ENCODE measurements around the gene PIAS1.

The PIAS1 gene

GRCh38 chr15:68031404-68031803 is 22.7 kb upstream of the PIAS1 start:
- Histone ChIP-seq H3K9me2 (replicated peaks; ENCODE audit: insufficient read depth, low read length) (no peaks in the 10 kb centered on the region), H3K79me2 (ENCODE audit: low read length) (no peaks in the 10 kb centered on the region), H2AFZ (ENCODE audit: low read length) (no peak overlapping the region), H3K4me2 (ENCODE audit: low read depth, low read length) (no peak overlapping the region), H3K4me3 (ENCODE audit: low read length) (no peak overlapping the region), H4K20me1 (ENCODE audit: insufficient read depth, low read length) (no peaks in the 10 kb centered on the region), H3K9ac (ENCODE audit: low read length) (no peak overlapping the region), H3F3A (ENCODE audit: insufficient read depth, low read length) (no peaks in the 10 kb centered on the region), H3K36me3 (replicated peaks; ENCODE audit: insufficient read depth, low read length) (no peaks in the 10 kb centered on the region), H3K4me1 (ENCODE audit: low read length) (no peaks in the 10 kb centered on the region), H3K27me3 (replicated peaks; ENCODE audit: insufficient read depth, low read length) (no peaks in the 10 kb centered on the region), H3K9me3 (replicated peaks; ENCODE audit: insufficient read depth, low read length) (no peaks in the 10 kb centered on the region), H3K27ac (ENCODE audit: low read length) (no peak overlapping the region)
- no peak for DNase-seq
- TF ChIP-seq CTCF (IDR thresholded peaks at IDR 0.05; ENCODE audit: low read length) = no peak
- TF ChIP-seq EZH2 (optimal IDR thresholded peaks at IDR 0.05; ENCODE audit: low read depth, low read length) = no peak
- TF ChIP-seq EZH2phosphoT487 (IDR thresholded peaks at IDR 0.05; ENCODE audit: low read length) = no peak

GRCh38 chr15:68032672-68033071 is 21.4 kb upstream of the PIAS1 start:
- H3K4me2 ChIP-seq (ENCODE audit: low read depth, low read length) = no peak overlapping the region
- H3K4me3 ChIP-seq (ENCODE audit: low read length) = no peak overlapping the region
- no peaks in the 10 kb centered on the region for H3K9me3 ChIP-seq (replicated peaks; ENCODE audit: insufficient read depth, low read length)
- no peaks in the 10 kb centered on the region for H3K4me1 ChIP-seq (ENCODE audit: low read length)
- no peak for DNase-seq
- no peak overlapping the region for H3K9ac ChIP-seq (ENCODE audit: low read length)
- H3F3A ChIP-seq (ENCODE audit: insufficient read depth, low read length) = no peaks in the 10 kb centered on the region
- H2AFZ ChIP-seq (ENCODE audit: low read length) = no peak overlapping the region
- no peak overlapping the region for H3K27ac ChIP-seq (ENCODE audit: low read length)
- H4K20me1 ChIP-seq (ENCODE audit: insufficient read depth, low read length) = no peaks in the 10 kb centered on the region
- no peaks in the 10 kb centered on the region for H3K36me3 ChIP-seq (replicated peaks; ENCODE audit: insufficient read depth, low read length)
- H3K27me3 ChIP-seq (replicated peaks; ENCODE audit: insufficient read depth, low read length) = no peaks in the 10 kb centered on the region
- no peak for TF ChIP-seq CTCF (IDR thresholded peaks at IDR 0.05; ENCODE audit: low read length)
- no peak for TF ChIP-seq EZH2phosphoT487 (IDR thresholded peaks at IDR 0.05; ENCODE audit: low read length)
- no peak for TF ChIP-seq EZH2 (optimal IDR thresholded peaks at IDR 0.05; ENCODE audit: low read depth, low read length)
- no peaks in the 10 kb centered on the region for H3K9me2 ChIP-seq (replicated peaks; ENCODE audit: insufficient read depth, low read length)
- no peaks in the 10 kb centered on the region for H3K79me2 ChIP-seq (ENCODE audit: low read length)

GRCh38 chr15:68034081-68034480 is 20.0 kb upstream of the PIAS1 start:
- Histone ChIP-seq H3K27me3 (replicated peaks; ENCODE audit: insufficient read depth, low read length) (no peaks in the 10 kb centered on the region), H3K4me2 (ENCODE audit: low read depth, low read length) (no peak overlapping the region), H4K20me1 (ENCODE audit: insufficient read depth, low read length) (no peaks in the 10 kb centered on the region), H3K79me2 (ENCODE audit: low read length) (no peaks in the 10 kb centered on the region), H3K9me2 (replicated peaks; ENCODE audit: insufficient read depth, low read length) (no peaks in the 10 kb centered on the region), H2AFZ (ENCODE audit: low read length) (no peak overlapping the region), H3K27ac (ENCODE audit: low read length) (no peak overlapping the region), H3K4me1 (ENCODE audit: low read length) (no peaks in the 10 kb centered on the region), H3K36me3 (replicated peaks; ENCODE audit: insufficient read depth, low read length) (no peaks in the 10 kb centered on the region), H3K9me3 (replicated peaks; ENCODE audit: insufficient read depth, low read length) (no peaks in the 10 kb centered on the region), H3K9ac (ENCODE audit: low read length) (no peak overlapping the region), H3K4me3 (ENCODE audit: low read length) (no peak overlapping the region), H3F3A (ENCODE audit: insufficient read depth, low read length) (no peaks in the 10 kb centered on the region)
- TF ChIP-seq EZH2phosphoT487 (IDR thresholded peaks at IDR 0.05; ENCODE audit: low read length) = no peak
- no peak for DNase-seq

- Histone ChIP-seq H3K36me3 (replicated peaks; ENCODE audit: insufficient read depth, low read length) (no peaks in the 10 kb centered on the region), H3K4me1 (ENCODE audit: low read length) (no peaks in the 10 kb centered on the region), H3K9me3 (replicated peaks; ENCODE audit: insufficient read depth, low read length) (no peaks in the 10 kb centered on the region), H3K79me2 (ENCODE audit: low read length) (no peaks in the 10 kb centered on the region), H3K4me2 (ENCODE audit: low read depth, low read length) (no peak overlapping the region), H2AFZ (ENCODE audit: low read length) (no peak overlapping the region), H4K20me1 (ENCODE audit: insufficient read depth, low read length) (no peaks in the 10 kb centered on the region), H3F3A (ENCODE audit: insufficient read depth, low read length) (no peaks in the 10 kb centered on the region), H3K9ac (ENCODE audit: low read length) (no peak overlapping the region), H3K4me3 (ENCODE audit: low read length) (no peak overlapping the region), H3K9me2 (replicated peaks; ENCODE audit: insufficient read depth, low read length) (no peaks in the 10 kb centered on the region), H3K27ac (ENCODE audit: low read length) (no peak overlapping the region), H3K27me3 (replicated peaks; ENCODE audit: insufficient read depth, low read length) (no peaks in the 10 kb centered on the region)
- TF ChIP-seq CTCF (IDR thresholded peaks at IDR 0.05; ENCODE audit: low read length) (no peak), EZH2phosphoT487 (IDR thresholded peaks at IDR 0.05; ENCODE audit: low read length) (no peak), EZH2 (optimal IDR thresholded peaks at IDR 0.05; ENCODE audit: low read depth, low read length) (no peak)
- DNase-seq = no peak
These were observed 19.3 kb upstream of the PIAS1 start for GRCh38 chr15:68034719-68035293.
